ENCODE data around the gene CXCR4. TPM values are rescaled to one million over a fixed set of nuclear protein-coding genes. Genes with fewer than 3 reads are reported as not detected.

The CXCR4 gene
- total RNA-seq, 4 donors from 2014 or later, result 4.9 to 446 (median 22.2) TPM

DNA sequence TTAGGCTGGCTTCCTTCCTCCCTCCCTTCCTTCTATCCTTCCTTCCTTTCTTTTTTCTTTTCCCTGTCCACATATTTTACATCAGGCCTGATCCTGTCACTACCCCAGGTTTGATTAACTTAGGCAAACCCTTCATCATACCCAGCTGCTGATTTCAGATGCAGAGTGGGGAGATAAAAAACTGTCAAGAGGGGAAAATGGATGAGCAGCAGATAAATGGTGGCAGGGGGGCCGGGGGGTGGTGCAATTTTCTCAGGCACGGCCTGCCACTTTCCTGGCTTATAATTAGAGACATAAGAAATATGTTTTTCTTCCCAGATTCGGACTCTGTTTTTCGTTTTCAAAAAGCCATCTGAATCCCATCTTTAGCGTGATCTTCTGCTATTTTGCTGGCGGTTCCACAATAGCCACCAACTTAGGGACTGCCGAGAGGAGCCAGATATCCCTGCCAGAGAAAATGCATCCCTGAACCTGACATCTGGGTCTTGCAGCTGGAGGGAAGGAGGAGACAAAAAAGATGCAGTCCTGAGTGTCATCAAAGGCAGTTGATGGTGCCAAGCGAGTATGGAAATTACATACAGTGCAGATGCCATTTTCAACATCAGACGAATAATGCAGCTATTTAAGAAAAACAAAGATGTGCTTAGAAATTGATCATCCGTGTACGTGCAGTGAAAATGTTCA, 49.9 kb downstream of the CXCR4 start:
- Histone ChIP-seq H3K27ac (no peak overlapping the region), H3K4me1 (no peaks in the 10 kb centered on the region), H3K36me3 (no peaks in the 10 kb centered on the region), H3K9me3 (no peaks in the 10 kb centered on the region), H3K4me3 (no peak overlapping the region), H3K27me3 (no peaks in the 10 kb centered on the region)
- TF ChIP-seq CTCF (IDR thresholded peaks at IDR 0.05) (no peak), POLR2A (IDR thresholded peaks at IDR 0.05) (no peak)
- no peak for DNase-seq

DNA sequence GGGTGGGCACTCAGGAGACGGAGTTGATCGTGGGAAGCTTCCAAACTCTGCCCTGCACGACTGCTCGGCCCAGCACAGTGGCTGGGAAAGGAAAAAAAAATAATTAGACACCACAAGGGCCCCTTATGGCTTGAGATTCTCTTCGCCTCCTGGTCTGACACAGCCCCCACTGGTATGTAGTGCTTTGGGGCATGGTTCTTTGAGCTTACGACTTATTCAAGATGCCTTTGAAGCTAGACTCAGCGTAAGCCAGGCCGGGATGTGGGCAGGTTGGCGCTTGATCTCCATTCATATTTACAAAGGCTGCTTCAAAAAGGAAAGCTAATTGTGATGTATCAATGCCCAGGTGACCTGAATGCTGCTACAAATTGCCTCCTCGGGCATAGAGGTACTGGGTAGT, 50.5 kb downstream of the CXCR4 start:
- no peaks in the 10 kb centered on the region for H3K27me3 ChIP-seq
- TF ChIP-seq CTCF (IDR thresholded peaks at IDR 0.05) (no peak), POLR2A (IDR thresholded peaks at IDR 0.05) (no peak)
- no peaks in the 10 kb centered on the region for H3K9me3 ChIP-seq
- H3K4me3 ChIP-seq, result no peak overlapping the region
- H3K4me1 ChIP-seq, result no peaks in the 10 kb centered on the region
- no peak for DNase-seq
- H3K27ac ChIP-seq, result no peak overlapping the region
- no peaks in the 10 kb centered on the region for H3K36me3 ChIP-seq

- Histone ChIP-seq H3K27ac (no peak overlapping the region), H3K9me3 (no peaks in the 10 kb centered on the region), H3K4me3 (no peak overlapping the region), H3K36me3 (no peaks in the 10 kb centered on the region), H3K4me1 (no peaks in the 10 kb centered on the region), H3K27me3 (no peaks in the 10 kb centered on the region)
- no peak for DNase-seq
- no peak for TF ChIP-seq CTCF (IDR thresholded peaks at IDR 0.05)
- no peak for TF ChIP-seq POLR2A (IDR thresholded peaks at IDR 0.05)
These were observed 52.0 kb downstream of the CXCR4 start for GRCh38 chr2:136065907-136066306.

DNA sequence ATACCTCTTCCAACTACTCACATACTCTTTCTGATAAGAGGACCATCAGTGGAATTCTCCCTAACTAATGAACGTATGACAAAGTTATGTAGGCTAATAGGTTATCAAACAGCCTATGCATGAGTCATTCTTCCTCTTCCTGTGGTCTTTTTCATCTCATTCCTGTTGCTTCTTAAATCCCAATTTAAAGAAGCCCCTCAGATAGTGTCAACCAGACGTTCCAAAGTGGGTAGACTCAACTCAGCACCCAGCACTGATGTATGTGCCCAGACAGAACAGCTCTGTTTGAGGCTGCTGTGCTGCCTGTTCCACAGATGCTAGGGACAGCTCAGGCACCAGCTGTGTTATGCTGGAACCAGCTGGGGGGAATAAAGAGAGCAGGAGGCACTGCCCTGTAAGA, 52.6 kb downstream of the CXCR4 start:
- no peak overlapping the region for H3K4me3 ChIP-seq
- no peaks in the 10 kb centered on the region for H3K9me3 ChIP-seq
- no peaks in the 10 kb centered on the region for H3K36me3 ChIP-seq
- no peak for TF ChIP-seq POLR2A (IDR thresholded peaks at IDR 0.05)
- no peak for TF ChIP-seq CTCF (IDR thresholded peaks at IDR 0.05)
- H3K27ac ChIP-seq, result no peak overlapping the region
- H3K4me1 ChIP-seq, result no peaks in the 10 kb centered on the region
- no peaks in the 10 kb centered on the region for H3K27me3 ChIP-seq
- DNase-seq, result no peak

Other genes starting within 250 kb of the CXCR4 start
- 10 to 100 TPM in 3 of 4 donors, 1 to 10 TPM in 1; 8.8 to 38.8 (median 14.5) TPM for gene MCM6, start 241.7 kb downstream of the CXCR4 start, total RNA-seq
- gene DARS1, start 132.5 kb downstream of the CXCR4 start, total RNA-seq, result 10 to 100 TPM; 27.5 to 75.9 (median 30.6) TPM

All from Peyer's patch (tissue), 4 donors.